RWPE2 (cell line): ENCODE results near the gene DAAM2.

Experiments used
- ATAC-seq: fragments of 200-7000 bp; cut with Tn5 transposase; 3 replicates; pipeline ENCODE4 v1.9.1; 2021; ENCODE audit warnings: low read depth
- DNase-seq: peaks from one replicate; pipeline ENCODE4 v3.0.0-alpha.2; 2020; ENCODE audit warnings: low spot score
- H3K27ac ChIP-seq: fragments of 450-650 bp; 2 replicates; pipeline ENCODE4 v1.5.1; 2017; ENCODE audit warnings: mild to moderate bottlenecking; ENCODE audit not compliant: poor library complexity, severe bottlenecking
- H3K27me3 ChIP-seq: fragments of 250-450 bp; sonication (Bioruptor Pico); 2 replicates; pipeline ENCODE4 v1.5.1; 2021; ENCODE audit warnings: mild to moderate bottlenecking, moderate library complexity; ENCODE audit not compliant: insufficient read depth, poor library complexity, severe bottlenecking
- H3K36me3 ChIP-seq: fragments of 250-450 bp; sonication (Bioruptor Pico); 2 replicates; pipeline ENCODE4 v1.5.1; 2020; ENCODE audit warnings: low read depth, mild to moderate bottlenecking, moderate library complexity
- H3K4me1 ChIP-seq: fragments of 250-450 bp; sonication (Bioruptor Pico); 2 replicates; pipeline ENCODE4 v1.5.1; 2021; ENCODE audit warnings: mild to moderate bottlenecking, moderate library complexity; ENCODE audit not compliant: insufficient read depth, poor library complexity, severe bottlenecking
- H3K4me3 ChIP-seq: fragments of 250-450 bp; sonication (Bioruptor Pico); 2 replicates; pipeline ENCODE4 v1.5.1; 2021; ENCODE audit warnings: mild to moderate bottlenecking, moderate library complexity; ENCODE audit not compliant: severe bottlenecking
- H3K9me3 ChIP-seq: fragments of 250-450 bp; sonication (Bioruptor Pico); 2 replicates; pipeline ENCODE4 v1.5.1; 2021; ENCODE audit warnings: mild to moderate bottlenecking, moderate library complexity; ENCODE audit not compliant: severe bottlenecking
- CTCF ChIP-seq: fragments of 450-650 bp; IDR thresholded peaks from one replicate; pipeline ENCODE4 v1.5.1; 2017; ENCODE audit warnings: mild to moderate bottlenecking, moderate library complexity; ENCODE audit not compliant: poor library complexity, severe bottlenecking

Gene DAAM2

GRCh38 chr6:39819228-39819627 is 27.1 kb downstream of the DAAM2 start:
- no peak overlapping the region for H3K27ac ChIP-seq
- H3K9me3 ChIP-seq: no peaks in the 10 kb centered on the region
- no peaks in the 10 kb centered on the region for H3K27me3 ChIP-seq
- H3K36me3 ChIP-seq: no peaks in the 10 kb centered on the region
- DNase-seq: no peak
- no peaks in the 10 kb centered on the region for H3K4me1 ChIP-seq
- ATAC-seq: no peak
- TF ChIP-seq CTCF: no peak
- no peak overlapping the region for H3K4me3 ChIP-seq

GRCh38 chr6:39819676-39820075 is 27.5 kb downstream of the DAAM2 start:
- Histone ChIP-seq H3K36me3 (no peaks in the 10 kb centered on the region), H3K4me3 (no peak overlapping the region), H3K27me3 (no peaks in the 10 kb centered on the region), H3K27ac (no peak overlapping the region), H3K4me1 (no peaks in the 10 kb centered on the region), H3K9me3 (no peaks in the 10 kb centered on the region)
- no peak for TF ChIP-seq CTCF
- DNase-seq: no peak
- no peak for ATAC-seq

- no peak for ATAC-seq
- no peaks in the 10 kb centered on the region for H3K9me3 ChIP-seq
Measured at GRCh38 chr6:39820553-39820952, 28.4 kb downstream of the DAAM2 start.

GRCh38 chr6:39821046-39821740 is 29.0 kb downstream of the DAAM2 start:
- ATAC-seq: no peak
- no peak overlapping the region for H3K27ac ChIP-seq
- no peaks in the 10 kb centered on the region for H3K36me3 ChIP-seq
- H3K9me3 ChIP-seq: no peaks in the 10 kb centered on the region
- DNase-seq: no peak
- TF ChIP-seq CTCF: no peak
- H3K4me3 ChIP-seq: no peak overlapping the region
- no peaks in the 10 kb centered on the region for H3K27me3 ChIP-seq
- H3K4me1 ChIP-seq: no peaks in the 10 kb centered on the region

More at GRCh38 chr6:39820553-39820952, 28.4 kb downstream of the DAAM2 start:
- Histone ChIP-seq H3K36me3 (no peaks in the 10 kb centered on the region), H3K4me1 (no peaks in the 10 kb centered on the region), H3K27ac (no peak overlapping the region), H3K4me3 (no peak overlapping the region), H3K27me3 (no peaks in the 10 kb centered on the region)
- no peak for DNase-seq
- TF ChIP-seq CTCF: no peak

- ATAC-seq: no peak
- DNase-seq: no peak
- no peak for TF ChIP-seq CTCF
Measured at GRCh38 chr6:39821742-39822532, 29.8 kb downstream of the DAAM2 start.

More at GRCh38 chr6:39821742-39822532, 29.8 kb downstream of the DAAM2 start:
- Histone ChIP-seq H3K4me3 (no peak overlapping the region), H3K27ac (no peak overlapping the region), H3K27me3 (no peaks in the 10 kb centered on the region), H3K36me3 (no peaks in the 10 kb centered on the region), H3K9me3 (no peaks in the 10 kb centered on the region), H3K4me1 (no peaks in the 10 kb centered on the region)
